ENCODE measurements around the gene BTBD8. TPM values are rescaled to one million over a fixed set of nuclear protein-coding genes. Genes with fewer than 3 reads are reported as not detected.

Gene BTBD8
- total and polyA plus RNA-seq, 2 of the 4 experiments (the other 2 are of a cell fraction) = 0.94 to 2.0 TPM

- intact Hi-C loops (cut with micrococcal nuclease) (no loop called here), dilution Hi-C loops (cut with HindIII; ENCODE audit: low sequenced_read_pairs, unreplicated experiment) (no loop called here), in situ Hi-C loops (cut with MboI; ENCODE audit: low sequenced_read_pairs) (no loop called here)
- H4K20me1 ChIP-seq (ENCODE audit: insufficient read depth, low read length) = no peaks in the 10 kb centered on the region
- no peak overlapping the region for H2BK120ac ChIP-seq (ENCODE audit: low read depth, low read length)
- H3K18ac ChIP-seq (ENCODE audit: low read depth, low read length) = no peak overlapping the region
- H2BK5ac ChIP-seq (ENCODE audit: low read depth, low read length, poor library complexity, severe bottlenecking) = no peak overlapping the region
- peaks cover 2% of the 10 kb centered on the region; the same call in 1 of the 2 replicates for H3K36me3 ChIP-seq (ENCODE audit: control insufficient read depth, insufficient read depth, low read length)
- H3K79me1 ChIP-seq (ENCODE audit: low read depth in 1 of 2, low read length in 2 of 2) = no peaks in the 10 kb centered on the region
- no peaks in the 10 kb centered on the region for H3K4me1 ChIP-seq (ENCODE audit: control insufficient read depth, insufficient read depth, low read length)
- no peaks in the 10 kb centered on the region for H3K9me1 ChIP-seq (ENCODE audit: insufficient read depth, low read length)
- H3K4me2 ChIP-seq (ENCODE audit: low read depth, low read length) = no peak overlapping the region
- TF ChIP-seq, protein P1, sequence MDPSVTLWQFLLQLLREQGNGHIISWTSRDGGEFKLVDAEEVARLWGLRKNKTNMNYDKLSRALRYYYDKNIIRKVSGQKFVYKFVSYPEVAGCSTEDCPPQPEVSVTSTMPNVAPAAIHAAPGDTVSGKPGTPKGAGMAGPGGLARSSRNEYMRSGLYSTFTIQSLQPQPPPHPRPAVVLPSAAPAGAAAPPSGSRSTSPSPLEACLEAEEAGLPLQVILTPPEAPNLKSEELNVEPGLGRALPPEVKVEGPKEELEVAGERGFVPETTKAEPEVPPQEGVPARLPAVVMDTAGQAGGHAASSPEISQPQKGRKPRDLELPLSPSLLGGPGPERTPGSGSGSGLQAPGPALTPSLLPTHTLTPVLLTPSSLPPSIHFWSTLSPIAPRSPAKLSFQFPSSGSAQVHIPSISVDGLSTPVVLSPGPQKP (IDR thresholded peaks at IDR 0.05; ENCODE audit: borderline replicate concordance, low read depth, low read length) = no peak
- TF ChIP-seq FOS (IDR thresholded peaks at IDR 0.05; ENCODE audit: low read depth, low read length) (no peak), USF2 (IDR thresholded peaks at IDR 0.05; ENCODE audit: low read depth, low read length) (no peak), BHLHE40 (IDR thresholded peaks at IDR 0.05; ENCODE audit: low read depth, low read length) (no peak), CEBPB (IDR thresholded peaks at IDR 0.05; ENCODE audit: low read depth, low read length) (no peak), SMC3 (IDR thresholded peaks at IDR 0.05; ENCODE audit: low read depth, low read length) (no peak), RFX5 (IDR thresholded peaks at IDR 0.05; ENCODE audit: low read depth, low read length) (no peak), NFE2L2 (IDR thresholded peaks at IDR 0.05; ENCODE audit: low read depth, low read length) (no peak), RAD21 (IDR thresholded peaks at IDR 0.05; ENCODE audit: low read length) (no peak), MXI1 (IDR thresholded peaks at IDR 0.05; ENCODE audit: borderline replicate concordance, low read depth, low read length) (no peak), MAFK (IDR thresholded peaks at IDR 0.05; ENCODE audit: low read depth, low read length) (no peak), MAZ (IDR thresholded peaks at IDR 0.05; ENCODE audit: borderline replicate concordance, low read depth, low read length) (no peak), CHD1 (IDR thresholded peaks at IDR 0.05; ENCODE audit: low read depth, low read length) (no peak), POLR2A (IDR thresholded peaks at IDR 0.05; ENCODE audit: low read depth, low read length) (no peak), RCOR1 (IDR thresholded peaks at IDR 0.05; ENCODE audit: insufficient replicate concordance, low read length) (no peak)
- TF ChIP-seq, protein P2, sequence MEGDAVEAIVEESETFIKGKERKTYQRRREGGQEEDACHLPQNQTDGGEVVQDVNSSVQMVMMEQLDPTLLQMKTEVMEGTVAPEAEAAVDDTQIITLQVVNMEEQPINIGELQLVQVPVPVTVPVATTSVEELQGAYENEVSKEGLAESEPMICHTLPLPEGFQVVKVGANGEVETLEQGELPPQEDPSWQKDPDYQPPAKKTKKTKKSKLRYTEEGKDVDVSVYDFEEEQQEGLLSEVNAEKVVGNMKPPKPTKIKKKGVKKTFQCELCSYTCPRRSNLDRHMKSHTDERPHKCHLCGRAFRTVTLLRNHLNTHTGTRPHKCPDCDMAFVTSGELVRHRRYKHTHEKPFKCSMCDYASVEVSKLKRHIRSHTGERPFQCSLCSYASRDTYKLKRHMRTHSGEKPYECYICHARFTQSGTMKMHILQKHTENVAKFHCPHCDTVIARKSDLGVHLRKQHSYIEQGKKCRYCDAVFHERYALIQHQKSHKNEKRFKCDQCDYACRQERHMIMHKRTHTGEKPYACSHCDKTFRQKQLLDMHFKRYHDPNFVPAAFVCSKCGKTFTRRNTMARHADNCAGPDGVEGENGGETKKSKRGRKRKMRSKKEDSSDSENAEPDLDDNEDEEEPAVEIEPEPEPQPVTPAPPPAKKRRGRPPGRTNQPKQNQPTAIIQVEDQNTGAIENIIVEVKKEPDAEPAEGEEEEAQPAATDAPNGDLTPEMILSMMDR (conservative IDR thresholded peaks at IDR 0.05; ENCODE audit: low read depth, low read length) = no peak
- ChIA-PET POLR2A (ENCODE audit: unreplicated experiment) (no interaction called here), CTCF (no interaction called here)
- no peak overlapping the region for H3K14ac ChIP-seq (replicated peaks; ENCODE audit: low read depth, low read length)
- H4K91ac ChIP-seq (ENCODE audit: insufficient read depth, low read depth, low read length) = no peak overlapping the region
- no peak overlapping the region for H2AK9ac ChIP-seq (replicated peaks; ENCODE audit: low read depth, low read length, poor library complexity)
- no peak overlapping the region for H2AK5ac ChIP-seq (ENCODE audit: low read depth, low read length)
- H2BK15ac ChIP-seq (ENCODE audit: low read depth, low read length) = no peak overlapping the region
- H3K9ac ChIP-seq (ENCODE audit: low read depth, low read length) = no peak overlapping the region
- no peak overlapping the region for H4K5ac ChIP-seq (ENCODE audit: low read depth, low read length)
- BruUV-seq (replicated peaks) = no TSS peak
- no CpG with 5 or more reads among the region's 3 CpGs for WGBS, 2 experiments (ENCODE audit: extremely low coverage in 2 of 2, insufficient read length in 1 of 2)
- H3K27me3 ChIP-seq (ENCODE audit: control insufficient read depth, insufficient read depth, low read length) = no peaks in the 10 kb centered on the region
- no peak overlapping the region for H3K56ac ChIP-seq (ENCODE audit: extremely low read depth, insufficient read depth, low read length)
- H3K4me3 ChIP-seq (ENCODE audit: insufficient read depth, low read depth, low read length) = no peak overlapping the region
- no peak overlapping the region for H2AFZ ChIP-seq (replicated peaks; ENCODE audit: low read length, poor library complexity)
- H3K23ac ChIP-seq (ENCODE audit: low read depth, low read length) = no peak overlapping the region
- no peak; the same call in 1 of the 2 replicates for ATAC-seq (ENCODE audit: low read depth)
- H3K9me3 ChIP-seq (ENCODE audit: control insufficient read depth, insufficient read depth, low read length) = no peaks in the 10 kb centered on the region
- DNase-seq = no peak
- H3K27ac ChIP-seq (ENCODE audit: insufficient read depth, low read length) = no peak overlapping the region
- H4K8ac ChIP-seq (ENCODE audit: low read depth in 2 of 2, low read length in 2 of 2) = no peak overlapping the region
- H3K4ac ChIP-seq (ENCODE audit: low read depth, low read length) = no peak overlapping the region
- H2BK20ac ChIP-seq (ENCODE audit: low read depth, low read length) = no peak overlapping the region
Measured at GRCh38 chr1:92105546-92106081, 25.5 kb downstream of the BTBD8 start.

Data from IMR-90 (cell line).